NCI-H345 treated with DMSO at 0.1 percent for 48 hours (cell line): ENCODE results near the gene FIBCD1.

Experiments
- DNase-seq: peaks from one replicate; lab custom pipeline; 2025; ENCODE audit not compliant: unreplicated experiment; lab: John Stamatoyannopoulos, UW

FIBCD1 gene, protein sequence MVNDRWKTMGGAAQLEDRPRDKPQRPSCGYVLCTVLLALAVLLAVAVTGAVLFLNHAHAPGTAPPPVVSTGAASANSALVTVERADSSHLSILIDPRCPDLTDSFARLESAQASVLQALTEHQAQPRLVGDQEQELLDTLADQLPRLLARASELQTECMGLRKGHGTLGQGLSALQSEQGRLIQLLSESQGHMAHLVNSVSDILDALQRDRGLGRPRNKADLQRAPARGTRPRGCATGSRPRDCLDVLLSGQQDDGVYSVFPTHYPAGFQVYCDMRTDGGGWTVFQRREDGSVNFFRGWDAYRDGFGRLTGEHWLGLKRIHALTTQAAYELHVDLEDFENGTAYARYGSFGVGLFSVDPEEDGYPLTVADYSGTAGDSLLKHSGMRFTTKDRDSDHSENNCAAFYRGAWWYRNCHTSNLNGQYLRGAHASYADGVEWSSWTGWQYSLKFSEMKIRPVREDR

DNA sequence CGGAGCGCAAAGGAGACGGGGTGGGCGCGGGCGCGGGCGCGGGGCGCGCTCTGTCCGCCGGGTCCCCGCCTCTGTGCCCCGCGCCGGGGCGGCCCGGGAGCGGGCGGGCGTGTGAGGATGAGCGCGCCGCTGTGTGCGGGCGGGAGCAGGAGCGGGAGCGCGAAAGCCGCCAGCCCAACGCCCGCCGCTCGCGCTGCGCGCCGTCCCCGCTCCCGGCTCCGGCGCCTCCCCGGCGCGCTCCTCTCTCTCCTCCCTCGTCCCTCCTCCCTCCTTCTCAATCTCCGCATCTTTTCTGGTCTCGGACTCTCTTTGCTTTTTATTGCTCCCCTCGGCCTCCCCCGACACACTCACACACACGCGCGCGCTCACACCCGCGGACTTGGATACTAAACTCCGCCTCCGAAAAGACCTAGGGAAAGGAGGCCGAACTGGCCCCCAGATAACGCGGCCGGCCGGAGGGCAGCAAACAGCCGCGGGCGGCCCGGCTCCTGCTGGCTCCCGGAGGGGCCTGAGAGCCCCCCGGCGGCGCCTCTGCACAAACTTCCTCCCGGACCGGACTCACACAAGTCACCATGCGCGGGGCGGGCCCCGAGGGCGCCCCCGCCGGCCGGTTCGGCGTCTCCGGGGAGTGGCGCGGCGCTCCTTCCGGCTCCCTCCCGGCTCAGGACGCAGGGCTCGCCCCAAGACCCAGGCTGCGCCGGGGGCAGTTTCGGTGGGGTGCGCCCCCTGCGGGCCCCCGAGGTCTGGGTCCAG is at the start of gene FIBCD1:
Gene FIBCD1 (minus strand): TSS at position 596 of the 753 bp plus-strand sequence. CDS start 640 bp downstream, outside the sequence.
- no peak for DNase-seq

DNA sequence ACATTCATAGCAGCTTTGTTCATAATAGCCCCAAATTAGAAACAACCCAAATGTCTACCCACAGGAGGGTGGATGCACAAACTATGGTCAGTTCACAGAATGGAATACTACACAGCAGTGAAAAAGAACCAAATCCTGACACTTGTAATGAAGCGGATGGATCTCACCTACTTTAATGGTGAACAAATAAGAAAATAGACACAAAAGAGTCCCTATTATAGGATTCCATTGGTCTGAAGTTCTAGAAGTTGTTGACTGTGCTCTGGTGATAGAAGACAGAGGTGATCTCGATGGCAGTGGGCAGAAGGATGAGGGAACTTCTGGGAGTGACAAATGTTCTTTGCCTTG is 49.3 kb upstream of the FIBCD1 start:
- DNase-seq, result no peak

DNA sequence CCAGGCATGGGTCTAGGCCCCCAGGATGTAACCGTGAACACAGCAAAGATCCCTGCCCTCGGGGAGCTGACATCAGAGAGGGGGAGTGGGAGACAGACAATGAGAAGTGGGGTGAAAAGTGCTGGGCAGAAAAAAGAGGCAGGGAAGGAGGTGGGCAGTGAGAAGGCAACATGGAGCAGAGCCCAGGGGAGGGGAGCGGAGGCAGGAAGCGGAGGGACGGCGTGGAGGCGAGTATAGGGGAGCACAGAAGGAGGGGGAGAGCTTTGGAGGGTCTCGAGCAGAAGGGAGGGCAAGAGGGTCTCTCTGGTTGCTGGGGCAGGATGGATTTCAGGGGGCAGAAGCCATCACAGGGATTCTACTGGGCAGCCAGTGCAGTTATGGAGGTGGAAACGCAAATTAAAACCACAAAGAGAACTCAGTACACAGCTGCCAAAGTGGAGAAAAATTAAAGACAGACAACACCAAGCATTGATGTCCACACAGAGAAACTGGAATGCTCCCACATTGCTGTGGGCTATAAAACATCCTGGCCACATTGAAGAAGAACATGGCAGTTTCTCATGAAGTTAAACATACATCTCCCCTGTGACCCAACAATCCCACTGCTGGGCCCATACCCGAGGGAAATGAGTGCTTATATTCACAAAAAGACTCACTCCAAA is 48.8 kb upstream of the FIBCD1 start:
- no peak for DNase-seq

DNA sequence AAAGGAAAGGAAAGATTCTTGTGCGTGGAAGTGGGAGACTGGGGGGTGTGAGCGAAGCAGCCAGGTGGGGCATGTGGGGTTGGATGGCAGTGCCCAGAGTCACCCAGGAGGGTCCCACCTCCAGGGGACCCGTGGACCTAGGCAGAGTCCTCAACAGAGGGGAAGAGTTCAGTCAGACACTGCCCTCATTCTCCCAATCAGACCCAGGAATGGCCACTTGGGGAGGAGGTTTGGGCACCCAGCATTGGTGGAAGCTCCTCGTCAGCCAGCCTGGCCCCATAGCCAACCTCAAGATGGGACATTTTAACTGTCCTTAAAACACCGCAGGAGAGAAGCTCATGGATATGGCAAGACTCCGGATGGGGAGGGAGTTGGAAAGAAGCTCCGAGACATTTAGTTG is 48.0 kb upstream of the FIBCD1 start:
- no peak for DNase-seq

DNA sequence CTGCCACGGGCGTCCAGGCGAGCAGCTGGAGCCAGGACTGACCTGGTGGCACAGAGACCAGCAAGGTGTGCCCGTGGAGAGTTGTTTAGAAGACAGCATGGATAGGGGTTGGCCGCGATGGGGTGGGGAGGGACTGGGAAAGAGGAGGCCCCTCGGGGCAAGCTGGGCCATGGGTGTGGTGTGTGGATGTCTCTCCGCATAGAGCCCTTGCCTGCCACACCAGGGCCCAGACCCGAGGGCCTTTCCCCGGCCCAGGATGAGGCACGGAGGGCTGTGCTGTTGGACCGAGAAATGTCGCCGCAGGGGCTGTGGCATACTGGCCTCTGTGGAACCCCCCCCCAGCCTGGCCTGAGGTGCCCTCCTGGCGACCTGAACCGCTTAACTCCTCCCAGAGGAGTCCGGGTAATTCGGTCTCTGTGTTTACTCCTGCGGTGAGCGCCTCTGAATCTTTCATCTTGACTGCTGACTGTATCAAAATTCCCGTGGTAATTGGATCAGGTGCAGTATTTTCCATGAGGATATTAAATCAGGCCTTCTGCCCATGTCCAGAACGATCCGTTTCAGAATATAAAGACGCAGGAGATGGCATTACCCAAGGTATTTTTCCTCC is 47.4 kb upstream of the FIBCD1 start:
- no peak for DNase-seq

DNA sequence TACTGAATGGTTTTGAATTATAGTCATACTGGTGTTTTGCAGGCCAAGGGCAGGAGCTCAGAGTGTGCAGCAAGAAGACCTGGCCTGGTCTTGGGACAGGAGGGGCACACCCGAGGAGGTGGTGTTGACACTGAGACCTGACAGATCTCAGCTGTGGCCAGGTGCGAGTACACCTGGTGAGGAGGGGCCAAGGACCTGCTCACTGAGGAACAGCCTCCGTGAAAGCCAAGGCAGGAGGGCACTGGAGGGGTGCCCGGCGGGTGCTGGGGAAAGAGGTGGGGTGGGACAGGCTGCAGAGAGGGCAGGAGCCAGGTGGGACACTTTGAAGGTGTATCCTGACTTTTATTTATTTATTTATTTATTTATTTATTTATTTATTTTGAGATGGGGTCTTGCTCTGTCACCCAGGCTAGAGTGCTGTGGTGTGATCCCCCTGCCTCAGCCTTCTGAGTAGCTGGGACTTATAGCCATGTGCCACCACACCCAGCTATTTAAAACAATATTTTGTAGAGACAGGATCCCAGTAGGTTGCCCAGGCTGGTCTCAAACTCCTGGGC is 46.6 kb upstream of the FIBCD1 start:
- no peak for DNase-seq

DNA sequence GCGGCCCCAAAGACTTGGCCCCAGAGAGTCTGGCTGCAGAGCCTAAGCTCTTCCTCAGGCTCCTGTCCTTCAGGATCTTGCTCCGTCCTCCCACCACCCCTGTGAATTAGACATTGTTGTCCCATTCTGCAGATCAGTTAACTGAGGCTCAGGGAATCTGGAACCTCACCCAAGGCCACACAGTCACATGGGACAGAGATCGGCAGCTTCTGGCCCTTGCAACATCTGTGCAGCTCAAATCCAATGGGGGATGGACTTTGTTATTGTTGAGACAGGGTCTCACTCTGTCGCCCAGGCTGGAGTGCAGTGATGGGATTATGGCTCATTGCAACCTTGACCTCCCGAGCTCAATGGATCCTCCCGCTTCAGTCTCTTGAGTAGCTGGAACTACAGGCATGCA is 46.0 kb upstream of the FIBCD1 start:
- no peak for DNase-seq

DNA sequence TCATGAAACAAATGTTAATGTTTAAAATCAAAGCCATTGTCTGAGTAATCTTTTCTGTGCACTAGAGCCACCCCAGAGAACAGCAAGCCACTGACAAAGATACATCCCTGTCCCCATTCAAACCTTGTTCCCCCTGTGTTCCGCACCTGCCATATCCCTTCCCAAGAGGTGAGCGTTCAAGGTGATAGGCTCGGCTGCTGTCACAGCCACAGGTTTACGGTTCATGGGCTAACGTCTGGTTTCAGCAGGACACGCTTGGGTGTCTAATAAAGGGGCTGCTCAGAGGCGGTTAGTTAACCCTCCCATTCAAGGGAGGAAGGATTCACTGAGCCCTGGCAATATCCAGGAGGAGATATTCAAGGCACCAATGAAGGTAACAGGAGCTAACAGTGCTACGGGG is 45.5 kb upstream of the FIBCD1 start:
- no peak for DNase-seq

DNA sequence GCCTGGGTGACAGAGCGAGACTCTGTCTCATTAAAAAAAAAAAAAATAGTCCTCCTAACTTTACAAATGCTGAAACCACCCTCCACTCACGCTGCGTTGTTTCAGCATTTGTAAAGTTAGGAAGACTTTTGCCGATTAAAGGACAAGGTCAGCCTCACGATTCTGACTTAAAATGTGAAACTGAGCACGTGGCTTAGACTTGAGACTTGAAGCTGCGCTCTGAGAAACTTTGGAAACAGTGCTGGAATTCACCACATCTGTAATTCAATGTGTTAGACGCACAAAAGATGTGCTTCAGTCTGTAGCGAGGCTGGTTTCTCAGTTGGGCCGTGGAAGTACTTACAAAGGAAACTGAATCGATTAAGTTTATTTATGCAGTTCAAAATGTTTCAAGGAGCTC is 44.9 kb upstream of the FIBCD1 start:
- DNase-seq, result no peak

DNA sequence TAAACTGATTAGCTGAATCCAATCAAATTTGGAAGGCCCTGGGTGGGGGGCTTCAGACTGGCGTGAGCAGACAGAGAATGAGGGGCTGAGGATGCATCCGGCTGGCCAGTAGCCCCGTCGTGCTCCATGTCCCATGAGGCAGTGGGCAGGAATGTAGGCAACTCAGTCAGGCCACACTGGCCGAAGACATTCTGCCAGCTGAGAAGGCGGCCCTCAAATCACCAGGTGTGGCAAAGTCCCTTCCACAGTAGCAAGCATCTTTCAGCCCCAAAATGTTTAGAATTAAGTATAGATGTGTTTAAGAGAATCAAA is 44.3 kb upstream of the FIBCD1 start:
- no peak for DNase-seq

DNA sequence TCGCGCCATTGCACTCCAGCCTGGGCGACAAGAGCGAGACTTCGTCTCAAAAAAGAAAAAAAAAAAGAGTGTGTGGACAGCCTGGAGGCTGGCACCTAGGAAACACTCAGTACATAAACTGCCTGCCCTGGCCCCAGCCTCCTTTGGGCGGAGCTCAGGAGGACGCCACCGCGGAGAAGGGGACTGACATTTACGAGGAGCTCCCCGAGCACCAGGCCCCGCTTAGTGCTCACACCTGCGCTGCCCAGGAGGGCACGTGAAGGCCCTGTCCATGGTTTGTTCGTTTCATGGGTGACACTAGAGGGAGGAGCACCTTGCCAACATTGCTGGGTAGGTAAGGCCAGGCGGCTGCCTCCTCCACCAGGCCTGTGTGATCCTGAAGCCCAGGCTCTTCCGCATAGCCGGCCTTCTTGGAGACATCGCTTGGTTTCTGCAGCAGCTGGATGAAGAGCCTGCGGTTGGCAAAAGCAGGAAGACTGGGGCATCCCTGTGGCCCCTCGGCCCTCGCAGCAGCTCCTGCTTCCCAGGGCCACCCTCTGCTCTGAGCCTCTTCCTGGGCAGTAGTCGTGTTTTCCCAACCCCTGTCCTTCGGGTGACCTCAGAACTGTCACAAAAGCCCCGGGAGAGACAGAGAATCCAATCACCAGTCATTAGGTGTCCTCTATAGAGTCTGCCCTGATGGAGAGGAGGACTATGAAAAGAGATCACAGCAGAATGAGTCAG is 43.8 kb upstream of the FIBCD1 start:
- DNase-seq, result no peak

DNA sequence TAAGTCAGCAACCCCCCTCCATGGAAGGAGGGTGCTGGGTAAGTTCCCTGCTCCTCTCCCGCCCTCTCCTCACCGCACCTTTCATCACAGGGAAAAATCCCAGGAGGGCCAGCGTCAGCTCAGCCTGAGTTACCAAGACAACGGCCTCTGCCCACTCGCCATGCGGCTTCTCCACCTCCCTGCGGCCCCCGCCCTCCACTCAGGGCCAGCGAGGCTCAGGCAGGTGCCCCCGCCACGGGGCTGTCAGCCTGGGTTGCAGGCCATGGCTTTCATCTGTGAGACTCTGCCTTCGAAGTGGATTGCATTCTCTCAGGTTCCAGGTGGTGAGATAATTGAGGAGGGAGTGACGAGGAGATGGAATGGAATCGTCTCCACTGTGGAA is 42.7 kb upstream of the FIBCD1 start:
- no peak for DNase-seq

DNA sequence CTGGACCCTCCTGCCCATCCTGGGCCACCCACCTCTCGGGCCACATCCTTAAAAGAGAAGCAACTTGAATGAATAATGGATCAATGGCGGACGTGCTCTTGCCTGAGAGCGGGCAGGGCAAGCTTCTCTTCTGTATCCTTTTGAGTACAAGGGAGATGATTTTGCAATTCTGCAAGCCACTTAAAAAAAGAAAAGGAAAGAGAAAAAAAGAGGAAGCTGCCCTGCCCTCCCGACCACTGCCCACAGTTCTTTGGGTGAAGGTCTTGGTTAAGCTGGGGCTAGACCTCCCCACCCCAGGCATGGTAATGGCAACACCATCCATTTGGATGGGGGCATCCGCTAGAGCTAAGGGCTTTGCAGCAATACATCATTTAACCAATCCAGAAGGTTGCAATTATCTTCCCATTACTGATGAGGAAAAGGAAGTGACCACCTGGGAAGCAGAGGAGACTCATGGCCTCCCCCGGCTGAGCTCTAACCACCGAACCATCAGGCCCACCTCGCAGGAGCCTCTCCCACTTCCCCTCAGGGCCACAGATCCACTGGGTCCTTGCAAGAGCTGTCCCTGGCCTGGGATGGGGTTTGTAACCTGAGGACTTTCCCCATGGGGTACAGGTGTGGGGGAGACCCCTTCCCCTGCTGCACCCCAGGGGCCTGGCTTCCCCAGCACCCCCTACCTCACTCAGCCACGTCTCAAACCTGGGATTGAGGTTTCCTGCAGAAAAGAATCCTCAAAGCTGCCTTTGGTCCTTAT is 42.1 kb upstream of the FIBCD1 start:
- DNase-seq, result no peak

DNA sequence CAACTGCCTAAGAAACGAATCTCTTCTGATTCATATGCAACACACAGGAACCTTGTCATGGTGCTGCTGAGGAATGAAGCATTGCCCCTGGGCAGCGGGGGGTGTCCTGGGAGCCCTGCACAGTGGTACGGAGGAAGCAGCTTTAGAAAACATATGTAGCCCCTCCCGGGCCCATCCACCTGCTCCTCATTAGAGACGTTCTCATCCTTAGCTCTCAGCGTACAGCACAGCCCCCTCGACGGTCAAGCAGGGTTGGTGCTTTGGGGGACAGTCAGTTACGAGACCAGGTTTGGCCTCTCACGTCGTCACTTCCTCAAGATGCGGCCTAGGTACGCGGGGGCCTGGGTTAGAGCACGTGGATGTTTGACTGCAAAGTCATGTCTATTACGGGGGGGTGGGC is 41.5 kb upstream of the FIBCD1 start:
- DNase-seq, result no peak

DNA sequence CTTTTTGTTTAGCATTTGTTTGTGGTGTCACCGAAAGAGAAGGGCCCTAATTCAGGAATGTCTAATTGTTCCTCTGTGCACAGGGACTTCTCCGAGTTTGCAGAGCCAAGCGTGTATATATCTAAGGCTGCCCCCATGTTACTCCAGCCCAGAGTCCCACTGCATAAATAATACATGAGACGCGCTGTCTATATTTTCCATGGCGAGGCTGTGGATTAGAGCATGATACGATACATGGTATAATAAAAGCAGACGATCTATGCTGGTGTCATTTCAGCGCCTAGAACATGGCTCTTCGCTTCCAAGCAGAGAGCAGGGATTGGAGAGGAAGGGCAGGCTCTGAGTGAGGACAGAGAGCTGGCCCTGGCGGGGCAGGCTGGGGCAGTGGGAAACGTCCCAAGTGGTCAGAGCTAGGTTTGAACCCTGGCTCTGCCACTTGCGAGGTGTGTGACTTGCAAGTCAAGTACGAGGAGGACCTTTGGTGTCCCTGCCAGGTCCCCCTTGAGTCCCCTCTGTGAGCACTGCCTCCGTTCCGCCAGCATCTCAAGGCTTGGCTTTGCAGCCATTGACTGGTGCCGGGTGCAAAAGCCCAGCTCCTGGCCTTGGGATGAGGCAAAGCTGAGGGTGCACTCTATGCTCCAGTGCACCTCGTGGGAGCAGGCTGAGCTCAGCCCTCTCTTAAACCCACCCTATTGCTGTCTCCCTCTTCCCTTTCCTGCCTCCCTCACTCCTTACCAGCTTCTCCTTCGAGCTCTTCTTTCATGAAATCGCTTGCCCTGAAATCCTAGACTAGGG is 40.7 kb upstream of the FIBCD1 start:
- DNase-seq, result no peak

DNA sequence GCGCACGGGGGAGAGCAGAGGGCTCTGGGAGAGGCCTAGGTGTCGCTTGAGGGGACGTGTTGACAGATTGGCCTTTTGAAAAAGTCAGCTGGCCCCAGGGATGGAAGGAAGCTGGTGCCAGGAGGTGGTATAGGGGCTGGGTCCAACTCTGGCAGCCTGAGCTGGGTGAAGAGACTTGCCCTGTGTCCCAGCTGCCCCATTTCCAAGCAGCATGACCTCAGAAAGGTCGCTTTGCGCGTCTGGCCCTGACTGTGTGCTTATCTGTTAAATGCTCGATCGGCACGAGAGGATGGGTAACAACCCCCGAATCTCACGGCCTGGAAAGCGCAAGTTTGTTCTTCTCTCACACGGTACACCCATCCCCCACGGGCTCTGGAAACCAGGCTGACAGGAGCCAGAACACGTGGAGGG is 38.8 kb upstream of the FIBCD1 start:
- no peak for DNase-seq

DNA sequence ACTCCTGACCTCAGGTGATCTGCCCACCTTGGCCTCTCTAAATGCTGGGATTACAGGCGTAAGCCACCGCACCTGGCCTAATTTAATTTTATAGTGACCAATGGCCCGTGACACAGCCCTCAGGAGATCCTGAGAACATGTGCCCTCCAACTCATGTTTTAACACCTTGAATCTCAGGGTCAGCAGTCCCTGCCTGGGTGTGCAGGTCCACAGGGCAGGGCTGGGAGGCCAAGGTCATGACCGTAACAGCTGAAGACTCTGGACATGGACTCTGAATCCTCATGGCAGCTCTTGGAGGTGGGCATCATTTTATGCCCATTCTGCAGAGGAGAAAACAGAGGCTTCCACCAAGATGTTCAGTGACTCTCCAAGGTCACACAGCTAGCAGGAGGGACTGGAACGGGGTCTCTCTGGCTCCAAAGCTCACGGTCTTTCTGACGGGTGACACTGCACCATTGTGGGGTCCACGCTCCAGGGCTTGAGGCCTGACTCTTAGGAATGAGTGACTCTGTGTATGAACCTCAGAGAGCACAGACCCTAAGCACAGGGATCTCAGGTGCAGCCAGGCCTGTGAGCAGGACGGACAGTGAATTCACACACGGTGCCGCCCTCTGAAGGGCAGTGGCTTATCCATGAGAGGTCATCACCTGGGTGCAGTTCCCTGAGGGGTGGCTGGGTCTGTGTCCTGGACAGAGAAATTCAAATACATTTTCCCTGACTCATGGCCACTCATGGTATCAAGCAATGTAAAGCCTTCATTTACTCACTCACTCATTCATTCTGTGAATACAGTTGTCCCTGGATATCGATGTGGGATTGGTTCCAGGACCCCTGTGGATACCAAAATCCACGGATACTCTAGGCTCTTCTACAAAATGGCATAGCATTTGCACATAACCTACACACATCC is 37.1 kb upstream of the FIBCD1 start:
- DNase-seq, result no peak

DNA sequence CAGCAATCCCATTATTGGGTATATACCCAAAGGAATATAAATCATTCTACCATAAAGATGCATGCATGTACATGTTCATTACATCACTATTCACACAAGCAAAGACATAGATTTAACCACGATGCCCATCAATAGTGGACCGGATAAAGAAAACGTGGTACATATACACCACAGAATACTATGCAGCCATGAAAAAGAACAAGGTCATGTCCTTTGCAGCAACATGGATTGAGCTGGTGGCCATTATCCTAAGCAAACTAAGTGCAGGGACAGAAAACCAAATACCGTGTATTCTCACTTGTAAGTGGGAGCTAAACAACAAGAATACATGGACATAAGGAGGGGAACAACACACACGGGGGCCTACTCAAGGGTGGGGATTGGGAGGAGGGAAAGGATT is 36.1 kb upstream of the FIBCD1 start:
- DNase-seq, result no peak
